H9 (cell line): ENCODE data around the gene FADS1. TPM values are rescaled to one million over a fixed set of nuclear protein-coding genes. Genes with fewer than 3 reads are reported as not detected.

Source experiments
- DNase-seq: peaks from one replicate; pipeline ENCODE4 v3.0.0-alpha.2; 2017
- H2AFZ ChIP-seq: one replicate; pipeline ENCODE4 v1.6.1; 2013; ENCODE audit warnings: mild to moderate bottlenecking, low read length, control low read depth, moderate library complexity
- H2AK5ac ChIP-seq: 2 replicates; pipeline ENCODE4 v1.6.1; 2013; ENCODE audit warnings: low read length, control low read depth, mixed read lengths; ENCODE audit not compliant: insufficient read length
- H2BK120ac ChIP-seq: one replicate; pipeline ENCODE4 v1.6.1; 2013; ENCODE audit warnings: low read depth, mild to moderate bottlenecking, low read length, control low read depth, inconsistent platforms; ENCODE audit not compliant: poor library complexity, severe bottlenecking
- H2BK12ac ChIP-seq: 2 replicates; pipeline ENCODE4 v1.6.1; 2013; ENCODE audit warnings: low read length, control low read depth, mixed read lengths, low read depth; ENCODE audit not compliant: insufficient read length
- H2BK15ac ChIP-seq: 2 replicates; pipeline ENCODE4 v1.6.1; 2013; ENCODE audit warnings: low read depth, low read length, control low read depth
- H2BK20ac ChIP-seq: one replicate; pipeline ENCODE4 v1.6.1; 2013; ENCODE audit warnings: low read depth, mild to moderate bottlenecking, low read length, control low read depth, inconsistent platforms; ENCODE audit not compliant: poor library complexity, severe bottlenecking
- H2BK5ac ChIP-seq: 2 replicates; pipeline ENCODE4 v1.6.1; 2013; ENCODE audit warnings: low read length, control low read depth, mixed read lengths; ENCODE audit not compliant: insufficient read length
- H3K14ac ChIP-seq: 2 replicates; pipeline ENCODE4 v1.6.1; 2013; ENCODE audit warnings: low read length, control low read depth; ENCODE audit not compliant: insufficient read depth
- H3K18ac ChIP-seq: 2 replicates; pipeline ENCODE4 v1.6.1; 2013; ENCODE audit warnings: low read depth, mild to moderate bottlenecking, mixed read lengths, low read length, control low read depth; ENCODE audit not compliant: insufficient read length
- H3K23ac ChIP-seq: 2 replicates; pipeline ENCODE4 v1.6.1; 2013; ENCODE audit warnings: low read length, control low read depth, mixed read lengths, low read depth; ENCODE audit not compliant: insufficient read length
- H3K23me2 ChIP-seq: 2 replicates; pipeline ENCODE4 v1.6.1; 2013; ENCODE audit warnings: low read depth, mild to moderate bottlenecking, mixed read lengths, low read length, control low read depth; ENCODE audit not compliant: insufficient read length, poor library complexity, severe bottlenecking
- H3K27ac ChIP-seq: 2 replicates; pipeline ENCODE4 v1.5.1; 2013; ENCODE audit warnings: low read length, control low read depth, mixed read lengths, low read depth; ENCODE audit not compliant: insufficient read length
- H3K27me3 ChIP-seq: 2 replicates; pipeline ENCODE4 v1.6.1; 2013; ENCODE audit warnings: low read length, control low read depth, inconsistent platforms; ENCODE audit not compliant: insufficient read depth
- H3K4ac ChIP-seq: 2 replicates; pipeline ENCODE4 v1.6.1; 2013; ENCODE audit warnings: low read depth, mild to moderate bottlenecking, control low read depth, inconsistent platforms, low read length, moderate library complexity
- H3K4me1 ChIP-seq: 2 replicates; pipeline ENCODE4 v1.6.1; 2013; ENCODE audit warnings: low read length, control low read depth, inconsistent platforms; ENCODE audit not compliant: insufficient read depth
- H3K4me2 ChIP-seq: 2 replicates; pipeline ENCODE4 v1.6.1; 2013; ENCODE audit warnings: low read length, control low read depth, mixed read lengths; ENCODE audit not compliant: insufficient read length, insufficient read depth
- H3K56ac ChIP-seq: 2 replicates; pipeline ENCODE4 v1.6.1; 2013; ENCODE audit warnings: low read depth, mild to moderate bottlenecking, mixed read lengths, low read length, control low read depth; ENCODE audit not compliant: insufficient read length
- H3K79me1 ChIP-seq: 2 replicates; pipeline ENCODE4 v1.6.1; 2013; ENCODE audit warnings: low read depth, mild to moderate bottlenecking, moderate library complexity, low read length, control low read depth, inconsistent platforms; ENCODE audit not compliant: insufficient read depth, poor library complexity, severe bottlenecking
- H3K79me2 ChIP-seq: 2 replicates; pipeline ENCODE4 v1.6.1; 2013; ENCODE audit warnings: low read length, control low read depth, inconsistent platforms; ENCODE audit not compliant: insufficient read depth
- H3K9ac ChIP-seq: 2 replicates; pipeline ENCODE4 v1.6.1; 2013; ENCODE audit warnings: low read length, control low read depth, mixed read lengths; ENCODE audit not compliant: insufficient read length; ENCODE audit errors: extremely low read depth
- H3K9me3 ChIP-seq: one replicate; pipeline ENCODE4 v1.6.1; 2013; ENCODE audit warnings: low read depth, low read length, inconsistent platforms; ENCODE audit not compliant: control insufficient read depth
- H3T11ph ChIP-seq: one replicate; pipeline ENCODE4 v1.6.1; 2013; ENCODE audit warnings: mild to moderate bottlenecking, low read length, control low read depth, inconsistent platforms
- H4K20me1 ChIP-seq: one replicate; pipeline ENCODE4 v1.6.1; 2013; ENCODE audit not compliant: control insufficient read depth, insufficient read length, insufficient read depth
- H4K5ac ChIP-seq: 2 replicates; pipeline ENCODE4 v1.6.1; 2013; ENCODE audit warnings: low read depth, mild to moderate bottlenecking, mixed read lengths, low read length, control low read depth; ENCODE audit not compliant: insufficient read length
- H4K8ac ChIP-seq: replicated peaks from 2 replicates; pipeline ENCODE4 v1.6.1; 2013; ENCODE audit warnings: low read length, control low read depth, mixed read lengths, low read depth; ENCODE audit not compliant: insufficient read length
- H4K91ac ChIP-seq: 2 replicates; pipeline ENCODE4 v1.6.1; 2013; ENCODE audit warnings: low read depth, mild to moderate bottlenecking, moderate library complexity, mixed read lengths, low read length, control low read depth; ENCODE audit not compliant: insufficient read length
- H3K27ac Mint-ChIP-seq, 3 experiments: 2 replicates in 2 of 3; 3 replicates in 1 of 3; pipeline ENCODE4 v1.8.0; 2020 to 2021; ENCODE audit warnings: mixed read lengths in 3 of 3, mild to moderate bottlenecking in 1 of 3, moderate library complexity in 1 of 3
- H3K27me3 Mint-ChIP-seq: 2 replicates; pipeline ENCODE4 v1.8.0; 2021; ENCODE audit warnings: low read depth, mild to moderate bottlenecking, moderate library complexity, mixed read lengths
- H3K36me3 Mint-ChIP-seq, 3 experiments: 2 replicates in 2 of 3; 3 replicates in 1 of 3; pipeline ENCODE4 v1.8.0; 2020 to 2021; ENCODE audit warnings: low read depth in 3 of 3, mixed read lengths in 3 of 3; ENCODE audit not compliant: insufficient read depth in 1 of 3
- H3K4me1 Mint-ChIP-seq, 2 experiments: 2 replicates each; pipeline ENCODE4 v1.8.0; 2020; ENCODE audit warnings: mixed read lengths in 2 of 2
- H3K4me3 Mint-ChIP-seq, 2 experiments: 2 replicates in 1 of 2; 3 replicates in 1 of 2; pipeline ENCODE4 v1.8.0; 2020 to 2021; ENCODE audit warnings: mild to moderate bottlenecking in 2 of 2, mixed read lengths in 2 of 2, moderate library complexity in 1 of 2
- H3K9me3 Mint-ChIP-seq, 2 experiments: 2 replicates in 1 of 2; 3 replicates in 1 of 2; pipeline ENCODE4 v1.8.0; 2020; ENCODE audit warnings: mild to moderate bottlenecking in 2 of 2, mixed read lengths in 2 of 2, moderate library complexity in 1 of 2
- WGBS: extraction: QIAGEN DNeasy Blood & Tissue Kit; methylation state at CpG from one replicate; pipeline ENCODE4 v1.1.7; 2013; ENCODE audit warnings: missing lambda C conversion rate, low lambda C conversion rate, mixed read lengths; ENCODE audit not compliant: insufficient read length; ENCODE audit errors: extremely low coverage; 5-methylcytosine and 5-hydroxymethylcytosine counted together
- total RNA-seq: library from RNA; stranded (reverse); gene quantifications from 2 replicates; pipeline ENCODE4 v1.2.1, GENCODE V29; 2021
- TF ChIP-seq, protein P1 (sequence below): fragments of 200-600 bp; sonication (generic); conservative IDR thresholded peaks from 3 replicates; pipeline ENCODE4 v1.8.0; 2021; ENCODE audit warnings: antibody characterized with exemption, mild to moderate bottlenecking

The FADS1 gene
- total RNA-seq, 1 experiment from 2014 or later: 125 TPM

DNA sequence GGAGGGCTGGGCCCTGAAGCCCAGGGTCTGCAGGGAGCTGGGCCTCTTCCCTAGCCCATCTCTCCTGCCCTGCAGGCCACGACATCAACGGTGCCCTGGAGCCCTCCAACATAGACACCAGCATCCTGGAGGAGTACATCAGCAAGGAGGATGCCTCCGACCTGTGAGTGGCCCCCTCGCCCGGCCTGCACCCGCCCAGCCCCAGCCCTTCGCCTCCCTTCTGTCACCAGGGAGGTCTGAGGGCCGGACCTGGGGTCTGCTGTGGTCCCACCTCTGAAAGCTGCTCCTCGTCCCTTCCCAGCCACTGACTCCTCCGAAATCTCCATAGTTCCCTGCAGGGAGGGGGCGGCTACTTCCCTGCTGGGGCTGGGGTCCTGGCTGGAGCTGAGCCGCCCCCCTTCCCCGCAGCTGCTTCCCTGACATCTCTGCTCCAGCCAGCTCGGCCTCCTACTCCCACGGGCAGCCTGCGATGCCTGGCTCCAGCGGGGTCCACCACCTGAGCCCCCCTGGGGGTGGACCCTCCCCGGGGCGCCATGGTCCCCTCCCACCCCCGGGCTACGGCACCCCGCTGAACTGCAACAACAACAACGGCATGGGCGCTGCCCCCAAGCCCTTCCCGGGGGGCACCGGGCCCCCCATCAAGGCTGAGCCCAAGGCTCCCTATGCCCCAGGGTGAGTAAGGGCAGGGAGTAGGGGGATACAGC lies 51.1 kb downstream of the FADS1 start:
- no peak overlapping the region for H3K4me3 Mint-ChIP-seq
- no peak overlapping the region for H3K27ac ChIP-seq
- H3K23ac ChIP-seq: no peak overlapping the region
- no peaks in the 10 kb centered on the region for H3K27me3 ChIP-seq
- H3K18ac ChIP-seq: no peak overlapping the region
- H3K79me1 ChIP-seq: no peaks in the 10 kb centered on the region
- no peak overlapping the region for H2BK12ac ChIP-seq
- TF ChIP-seq, protein P1, sequence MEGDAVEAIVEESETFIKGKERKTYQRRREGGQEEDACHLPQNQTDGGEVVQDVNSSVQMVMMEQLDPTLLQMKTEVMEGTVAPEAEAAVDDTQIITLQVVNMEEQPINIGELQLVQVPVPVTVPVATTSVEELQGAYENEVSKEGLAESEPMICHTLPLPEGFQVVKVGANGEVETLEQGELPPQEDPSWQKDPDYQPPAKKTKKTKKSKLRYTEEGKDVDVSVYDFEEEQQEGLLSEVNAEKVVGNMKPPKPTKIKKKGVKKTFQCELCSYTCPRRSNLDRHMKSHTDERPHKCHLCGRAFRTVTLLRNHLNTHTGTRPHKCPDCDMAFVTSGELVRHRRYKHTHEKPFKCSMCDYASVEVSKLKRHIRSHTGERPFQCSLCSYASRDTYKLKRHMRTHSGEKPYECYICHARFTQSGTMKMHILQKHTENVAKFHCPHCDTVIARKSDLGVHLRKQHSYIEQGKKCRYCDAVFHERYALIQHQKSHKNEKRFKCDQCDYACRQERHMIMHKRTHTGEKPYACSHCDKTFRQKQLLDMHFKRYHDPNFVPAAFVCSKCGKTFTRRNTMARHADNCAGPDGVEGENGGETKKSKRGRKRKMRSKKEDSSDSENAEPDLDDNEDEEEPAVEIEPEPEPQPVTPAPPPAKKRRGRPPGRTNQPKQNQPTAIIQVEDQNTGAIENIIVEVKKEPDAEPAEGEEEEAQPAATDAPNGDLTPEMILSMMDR: no peak
- no peaks in the 10 kb centered on the region; the same call in 1 of the 2 replicates for H3K4me1 ChIP-seq
- no peaks in the 10 kb centered on the region for H3K9me3 ChIP-seq
- no peak overlapping the region; a peak in 1 of 7 replicates for H3K27ac Mint-ChIP-seq
- H4K5ac ChIP-seq: no peak overlapping the region
- H3K36me3 Mint-ChIP-seq: no peaks in the 10 kb centered on the region; a peak in 1 of 7 replicates
- H4K91ac ChIP-seq: no peak overlapping the region
- H3T11ph ChIP-seq: no peak overlapping the region
- no peaks in the 10 kb centered on the region for H3K27me3 Mint-ChIP-seq
- H2BK20ac ChIP-seq: no peak overlapping the region
- no peaks in the 10 kb centered on the region for H3K9me3 Mint-ChIP-seq
- H3K9ac ChIP-seq: no peak overlapping the region
- WGBS: no CpG with 5 or more reads among the region's 26 CpGs
- no peak overlapping the region for H3K4ac ChIP-seq
- no peaks in the 10 kb centered on the region for H3K79me2 ChIP-seq
- H3K56ac ChIP-seq: no peak overlapping the region
- no peak overlapping the region for H2BK15ac ChIP-seq
- no peak overlapping the region for H2BK5ac ChIP-seq
- no peaks in the 10 kb centered on the region for H4K20me1 ChIP-seq
- no peak overlapping the region for H2AK5ac ChIP-seq
- H3K23me2 ChIP-seq: no peaks in the 10 kb centered on the region
- H3K14ac ChIP-seq: 0 out of 2 replicates have a peak overlapping the region, but pooled peaks have one; percentile 17
- no peak for DNase-seq
- no peak overlapping the region for H3K4me2 ChIP-seq
- no peak overlapping the region for H2BK120ac ChIP-seq
- H2AFZ ChIP-seq: no peak overlapping the region
- no peak overlapping the region for H4K8ac ChIP-seq
- peaks cover 25 to 43% of the 10 kb centered on the region in 2 experiments for H3K4me1 Mint-ChIP-seq
